GM12874 (cell line): ENCODE results near the gene ASPA.

ENCODE experiments used
- CTCF ChIP-seq: IDR thresholded peaks from 2 replicates; pipeline ENCODE4 v1.5.1; 2011; ENCODE audit warnings: low read depth, mild to moderate bottlenecking, control low read depth, low read length, moderate library complexity; ENCODE audit not compliant: insufficient read depth

Gene ASPA

GRCh38 chr17:3532106-3532858 lies 56.5 kb downstream of the ASPA start:
- no peak for TF ChIP-seq CTCF

GRCh38 chr17:3532859-3533142 lies 57.0 kb downstream of the ASPA start:
- no peak for TF ChIP-seq CTCF

- TF ChIP-seq CTCF = no peak
Measured at GRCh38 chr17:3533752-3534151, 58.0 kb downstream of the ASPA start.

GRCh38 chr17:3534881-3535252 lies 59.1 kb downstream of the ASPA start:
- TF ChIP-seq CTCF = no peak

- peak; percentile 85 for TF ChIP-seq CTCF
Measured at GRCh38 chr17:3535253-3535995, 59.6 kb downstream of the ASPA start.

GRCh38 chr17:3536716-3537115 lies 60.9 kb downstream of the ASPA start:
- TF ChIP-seq CTCF = no peak

- no peak for TF ChIP-seq CTCF
Measured at GRCh38 chr17:3539881-3540540, 64.2 kb downstream of the ASPA start.
